HG03354 (cell line): ENCODE measurements around the gene GAL.

Experiments used
- ATAC-seq: cut with Tn5 transposase; IDR thresholded peaks from one replicate; pipeline ENCODE4 v1.9.1; 2021; ENCODE audit warnings: mild to moderate bottlenecking; ENCODE audit not compliant: unreplicated experiment, poor library complexity, severe bottlenecking

The GAL gene

GRCh38 chr11:68695531-68695930, 11.2 kb downstream of the GAL start:
- no peak for ATAC-seq

- no peak for ATAC-seq
Measured at GRCh38 chr11:68698993-68699392, 14.6 kb downstream of the GAL start.

GRCh38 chr11:68704887-68705286, 20.5 kb downstream of the GAL start:
- ATAC-seq: no peak

- no peak for ATAC-seq
Measured at GRCh38 chr11:68707527-68707926, 23.2 kb downstream of the GAL start.

GRCh38 chr11:68709062-68709461, 24.7 kb downstream of the GAL start:
- ATAC-seq: no peak

- ATAC-seq: no peak
Measured at GRCh38 chr11:68710409-68710808, 26.1 kb downstream of the GAL start.

- no peak for ATAC-seq
Measured at GRCh38 chr11:68711114-68711513, 26.8 kb downstream of the GAL start.

- no peak for ATAC-seq
Measured at GRCh38 chr11:68714060-68714856, 29.9 kb downstream of the GAL start.

GRCh38 chr11:68715456-68716122, 31.2 kb downstream of the GAL start:
- no peak for ATAC-seq

GRCh38 chr11:68721075-68721474, 36.7 kb downstream of the GAL start:
- no peak for ATAC-seq

- ATAC-seq: no peak
Measured at GRCh38 chr11:68722143-68722542, 37.8 kb downstream of the GAL start.

- ATAC-seq: no peak
Measured at GRCh38 chr11:68724293-68724692, 39.9 kb downstream of the GAL start.

GRCh38 chr11:68727783-68728182, 43.4 kb downstream of the GAL start:
- ATAC-seq: no peak

GRCh38 chr11:68734111-68734510, 49.8 kb downstream of the GAL start:
- ATAC-seq: no peak

GRCh38 chr11:68735125-68735524, 50.8 kb downstream of the GAL start:
- ATAC-seq: no peak

- no peak for ATAC-seq
Measured at GRCh38 chr11:68735646-68736045, 51.3 kb downstream of the GAL start.
